Stimulated activated CD8-positive, alpha-beta memory T cell treated with anti-CD3 and anti-CD28 coated beads, Interleukin-7, amount 100 ng/mL, for 1 hour (primary cell): ENCODE results near the gene ZBTB20.

Experiments
- DNase-seq, 2 donors: peaks; one replicate each; pipeline ENCODE4 v3.0.0-alpha.2; 2020; ENCODE audit warnings: low read depth in 2 of 2

The ZBTB20 gene

DNA sequence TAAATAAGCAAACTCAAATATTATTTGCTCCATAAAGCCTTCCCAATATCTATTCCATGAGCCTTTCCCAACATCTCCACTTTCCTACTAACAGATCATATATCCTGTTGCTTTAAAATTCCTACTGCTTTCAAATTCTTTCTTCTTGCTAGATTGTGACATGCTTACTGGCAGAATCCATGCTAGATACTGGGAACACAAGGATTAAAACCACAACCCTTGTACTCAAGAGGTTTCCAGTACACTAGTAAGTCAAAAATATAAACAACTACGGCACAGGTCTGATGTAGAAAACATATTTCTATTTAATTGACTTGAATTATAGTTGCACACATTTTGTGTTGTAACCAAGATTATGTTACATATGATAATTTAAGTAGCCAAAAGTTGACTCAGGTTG lies 275.0 kb downstream of the ZBTB20 start:
- no peak for DNase-seq

DNA sequence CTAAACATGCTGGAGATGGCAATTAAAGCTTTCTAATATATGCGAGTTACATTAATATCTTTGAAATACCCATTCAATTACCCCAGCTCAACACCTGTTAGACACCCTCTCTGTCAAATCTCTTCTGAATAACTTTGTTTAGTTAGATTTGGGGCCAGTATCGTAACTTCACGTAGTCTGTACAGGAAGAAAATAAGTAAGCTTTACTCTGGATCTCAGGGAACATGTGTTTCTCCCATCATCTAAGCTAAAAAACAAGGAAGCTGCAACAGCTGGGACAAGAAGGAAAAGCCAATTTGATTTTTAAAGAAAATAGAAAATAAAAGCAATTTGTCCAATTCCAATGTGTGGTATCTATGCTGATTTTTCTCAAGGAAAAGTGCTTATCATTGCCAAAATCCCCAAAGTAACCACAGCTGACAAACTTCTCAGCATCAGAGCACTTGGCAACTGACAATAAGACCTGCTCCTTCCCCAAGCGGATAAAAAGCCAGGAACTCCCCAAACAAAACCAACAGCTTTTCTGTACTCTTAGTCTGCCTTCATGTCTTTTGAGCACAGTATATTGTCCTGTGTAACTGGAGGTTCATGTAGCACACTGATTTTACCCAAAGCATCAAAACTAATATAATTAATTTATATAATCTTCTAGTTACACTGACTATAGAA lies 279.1 kb downstream of the ZBTB20 start:
- no peak for DNase-seq

DNA sequence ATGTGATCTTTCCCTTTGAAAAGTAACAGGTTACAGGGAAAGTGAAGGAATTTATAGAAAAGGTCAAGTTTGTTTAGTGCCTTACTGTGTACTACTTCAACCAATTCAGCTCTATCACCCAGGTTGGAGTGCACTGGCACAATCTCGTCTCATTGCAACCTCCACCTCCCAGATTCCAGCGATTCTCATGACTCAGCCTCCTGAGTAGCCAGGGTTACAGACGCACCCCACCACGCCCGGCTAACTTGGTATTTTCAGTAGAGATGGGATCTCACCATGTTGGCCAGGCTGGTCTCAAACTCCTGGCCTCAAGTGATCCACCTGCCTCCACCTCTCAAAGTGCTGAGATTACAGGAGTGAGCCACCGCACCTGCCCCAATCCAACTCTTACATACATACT lies 279.7 kb downstream of the ZBTB20 start:
- DNase-seq: no peak

DNA sequence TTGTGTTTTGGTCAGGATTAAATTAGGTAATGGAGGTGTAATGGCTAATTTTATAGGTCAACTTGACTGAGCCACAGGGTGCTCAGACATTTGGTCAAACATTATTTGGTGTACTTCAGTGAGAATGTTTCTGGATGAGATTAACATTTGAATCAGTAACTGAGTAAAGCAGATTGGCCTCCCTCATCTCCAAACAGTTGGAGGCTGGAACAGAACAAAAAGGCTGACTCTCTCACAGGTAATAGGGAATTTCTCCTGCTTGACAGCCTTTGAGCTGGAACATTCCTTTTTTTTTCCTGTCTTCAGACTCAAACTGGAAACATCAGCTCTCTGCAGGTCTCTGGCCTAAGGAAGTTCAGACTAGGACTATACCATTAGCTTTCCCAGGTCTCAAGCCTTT lies 280.7 kb downstream of the ZBTB20 start:
- DNase-seq: no peak

DNA sequence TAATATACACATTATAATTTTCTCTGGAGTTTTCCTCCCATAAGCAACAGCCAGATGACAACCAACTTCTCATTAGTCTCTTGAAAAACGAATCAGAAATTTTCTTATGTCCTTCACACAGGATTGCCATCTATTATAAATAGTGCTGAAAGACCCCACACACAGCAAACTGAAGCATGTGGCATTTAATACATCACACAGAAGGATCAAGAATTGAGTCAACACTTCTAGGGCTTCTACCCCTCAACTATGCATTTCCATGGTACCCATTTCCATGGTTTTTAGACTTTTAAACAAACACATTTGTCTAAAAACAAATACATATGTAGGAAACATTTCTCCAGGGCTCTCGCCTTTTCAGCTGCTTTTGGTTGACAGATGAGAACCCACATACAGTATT lies 282.1 kb downstream of the ZBTB20 start:
- DNase-seq: no peak

DNA sequence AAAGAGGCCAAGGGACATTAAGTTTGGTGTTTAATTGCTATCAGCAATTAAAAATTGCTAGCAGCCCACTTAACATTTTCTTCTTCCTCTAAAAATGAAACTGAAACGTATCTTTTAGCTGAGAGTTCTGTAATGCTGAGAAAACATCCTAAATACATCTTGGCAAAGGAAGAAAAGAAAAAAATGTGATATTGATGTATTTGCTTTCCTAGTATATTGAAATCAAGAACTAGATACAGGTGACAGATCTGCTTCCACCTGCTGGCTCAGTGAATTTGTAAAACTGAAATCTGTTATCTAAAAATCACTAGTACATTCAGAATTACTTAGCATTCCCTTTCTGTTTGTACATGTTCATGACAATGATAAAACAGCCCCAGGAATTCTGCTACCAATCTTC lies 283.2 kb downstream of the ZBTB20 start:
- DNase-seq: no peak

DNA sequence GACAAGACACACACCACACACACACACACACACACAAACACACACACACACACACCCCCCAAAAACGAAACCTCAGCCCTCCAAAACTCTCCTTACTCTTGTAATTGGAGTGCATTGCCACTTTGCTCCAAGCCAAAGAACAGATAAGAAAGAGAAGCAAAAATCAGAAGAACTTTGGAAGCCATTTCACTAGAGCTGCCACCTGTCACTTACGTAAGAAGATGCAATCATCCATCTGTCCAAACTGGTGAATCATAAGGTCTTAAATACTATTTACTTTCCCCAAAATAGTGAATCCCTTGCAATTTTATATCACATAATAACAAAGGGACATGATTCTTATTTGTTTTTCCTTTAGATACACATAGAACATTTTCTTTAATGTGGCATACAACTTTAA lies 285.4 kb downstream of the ZBTB20 start:
- DNase-seq: no peak

DNA sequence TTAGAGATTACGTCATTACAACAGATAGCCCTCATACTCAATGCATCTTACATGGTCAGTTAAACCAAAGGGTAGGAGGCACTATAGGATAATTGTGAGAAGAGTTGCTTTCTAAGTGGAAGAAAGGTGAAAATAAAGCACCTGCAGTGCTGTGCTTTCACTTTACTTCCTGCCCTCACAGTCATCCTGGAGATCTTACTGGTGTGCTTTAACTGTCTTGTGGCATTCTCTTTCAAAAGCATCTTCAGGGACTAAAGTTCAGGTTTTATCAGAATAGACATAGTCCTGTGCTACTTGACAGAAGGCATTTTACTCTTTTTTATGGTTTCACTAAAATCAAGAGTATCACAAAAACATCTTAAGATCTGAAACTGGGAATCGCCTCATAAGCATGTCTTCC lies 286.6 kb downstream of the ZBTB20 start:
- no peak for DNase-seq

DNA sequence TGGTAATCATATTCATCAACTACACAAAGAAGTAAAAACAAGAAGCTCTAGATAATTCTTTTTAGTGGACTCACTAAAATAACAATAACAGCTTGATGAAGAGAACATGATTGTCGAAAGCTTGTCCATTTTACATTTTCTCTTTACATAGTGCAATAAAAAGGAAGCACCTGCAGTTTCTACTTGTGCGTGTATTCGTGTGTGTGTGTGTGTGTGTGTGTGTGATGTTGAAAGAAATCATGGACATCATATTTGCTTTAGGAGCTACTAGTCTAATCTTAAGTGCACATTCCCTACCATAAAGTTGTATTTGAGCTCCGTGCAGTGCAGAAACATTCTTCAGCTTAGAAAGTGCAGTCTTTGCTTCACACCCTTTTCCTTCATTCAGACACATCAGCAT lies 288.8 kb downstream of the ZBTB20 start:
- DNase-seq: no peak

DNA sequence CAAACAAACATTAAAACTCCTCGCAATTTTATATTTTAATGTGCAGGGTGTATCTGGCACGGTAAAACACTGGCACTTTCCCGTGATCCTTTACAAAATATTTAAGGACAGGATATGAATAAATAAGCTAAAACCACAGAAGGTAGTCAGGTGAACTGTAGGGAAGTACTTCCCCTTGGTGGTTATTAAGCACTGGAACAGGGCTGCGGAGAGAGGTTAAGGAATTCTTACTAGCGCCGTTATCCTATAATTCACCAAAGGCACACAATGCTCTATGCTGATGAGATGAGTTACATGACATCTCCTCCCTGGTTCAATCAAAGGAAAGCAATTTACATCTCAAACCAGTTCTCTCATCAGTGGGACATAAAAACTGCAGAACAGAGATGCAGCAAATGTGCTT lies 289.8 kb downstream of the ZBTB20 start:
- no peak for DNase-seq

DNA sequence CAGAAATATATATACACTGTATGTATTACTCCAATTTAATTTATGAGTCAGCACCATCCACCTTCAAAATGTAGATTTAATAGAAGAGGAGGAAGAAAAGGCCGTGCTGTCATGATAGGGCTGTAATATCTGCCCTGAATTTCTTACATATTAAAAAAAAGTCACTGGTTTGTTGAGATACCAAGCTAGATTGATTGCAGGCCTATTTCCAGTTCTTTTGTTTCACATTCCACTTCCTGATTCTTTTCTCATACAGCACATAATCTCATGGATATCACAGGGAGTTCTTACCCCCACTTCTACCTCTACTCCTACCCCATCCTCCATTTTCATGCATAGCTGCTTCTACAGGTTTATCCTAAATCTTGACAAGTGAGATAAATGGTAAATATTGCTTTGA lies 290.3 kb downstream of the ZBTB20 start:
- no peak for DNase-seq

DNA sequence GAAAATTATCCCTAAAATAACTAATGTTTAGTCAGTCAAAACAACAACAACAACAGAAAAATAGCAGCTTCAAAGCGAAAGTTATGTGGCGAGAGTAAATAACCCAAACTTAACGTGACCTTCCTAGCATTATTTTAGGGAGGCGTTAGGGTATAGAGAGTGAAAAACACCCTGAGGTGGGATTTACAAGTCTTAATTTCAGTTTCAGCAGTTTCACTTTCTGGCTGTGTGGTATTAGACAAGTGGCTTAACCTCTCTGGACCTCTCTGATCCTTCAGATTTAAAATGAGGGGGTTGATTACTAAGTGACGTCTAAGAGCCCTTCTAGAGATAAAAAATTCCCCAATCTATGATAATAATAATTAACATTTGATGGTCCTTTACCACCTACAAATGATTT lies 291.2 kb downstream of the ZBTB20 start:
- DNase-seq: no peak

DNA sequence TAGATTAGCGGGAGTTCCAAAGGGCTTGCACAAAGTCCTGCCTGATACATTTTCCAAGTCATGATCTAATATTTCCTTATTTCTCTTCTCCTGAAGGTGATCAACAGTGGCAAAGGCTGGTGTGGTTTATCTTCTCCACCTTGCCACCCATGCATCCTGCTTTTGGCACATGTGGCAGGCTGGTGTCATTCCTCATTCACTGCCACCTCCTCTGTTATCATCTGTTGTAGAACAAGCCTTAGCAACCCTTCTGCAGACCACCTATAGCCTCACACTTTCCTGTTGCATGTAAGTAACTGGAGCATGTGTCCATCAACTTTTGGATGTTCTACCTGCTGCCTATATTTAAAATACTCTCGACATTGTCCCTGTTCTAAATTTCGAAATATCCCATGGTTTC lies 294.1 kb downstream of the ZBTB20 start:
- no peak for DNase-seq

DNA sequence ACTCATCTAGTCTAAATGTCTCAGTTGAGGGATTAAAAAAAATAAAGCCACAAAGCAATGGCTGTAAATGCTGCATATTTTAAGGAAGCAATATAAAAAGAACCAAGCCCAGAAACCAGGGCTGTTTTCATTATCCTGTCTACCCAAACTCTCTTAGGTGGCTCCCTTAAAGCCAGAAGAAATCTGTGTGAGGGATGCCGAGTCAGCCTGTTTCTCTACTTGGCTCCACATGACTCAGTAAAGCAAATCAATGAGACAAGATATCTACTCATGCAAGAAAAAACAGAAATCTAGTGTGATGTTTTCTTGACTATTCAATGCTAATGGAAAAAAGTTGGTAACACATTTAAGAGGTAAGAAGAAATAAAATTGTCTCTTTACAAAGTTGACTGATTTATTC lies 296.2 kb downstream of the ZBTB20 start:
- DNase-seq: no peak

DNA sequence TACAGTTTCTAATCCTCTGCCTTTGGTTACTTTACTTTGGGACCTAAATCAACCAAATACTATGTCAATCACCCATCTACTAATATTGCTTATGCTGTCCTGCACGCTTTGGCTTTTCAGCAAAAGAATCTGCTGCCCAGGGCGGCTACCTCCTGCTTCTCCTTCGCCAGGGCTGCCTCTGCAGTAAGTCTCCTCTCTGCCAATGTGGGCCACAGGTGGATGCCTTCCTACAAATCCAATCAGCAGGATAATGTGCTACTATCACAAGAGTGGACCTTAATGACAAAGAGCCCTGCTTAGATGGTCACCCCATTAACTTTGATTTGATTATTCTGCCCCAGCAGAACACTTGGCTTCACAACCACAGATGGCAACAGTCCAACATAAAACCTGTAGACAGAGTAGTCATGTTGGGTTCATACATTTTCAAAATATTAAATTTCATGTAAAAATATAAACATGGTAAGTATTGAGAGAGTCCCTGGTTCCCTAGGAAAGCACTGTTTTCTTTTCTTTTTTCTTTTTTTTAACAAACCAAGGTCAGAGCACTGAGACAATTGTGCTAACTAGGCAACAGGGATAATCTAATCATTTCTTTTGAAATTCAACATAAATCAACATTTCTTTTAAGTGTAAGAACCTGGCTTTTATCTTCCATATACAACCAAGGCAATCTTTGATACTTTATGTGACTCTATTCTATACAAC lies 298.3 kb downstream of the ZBTB20 start:
- DNase-seq: no peak

DNA sequence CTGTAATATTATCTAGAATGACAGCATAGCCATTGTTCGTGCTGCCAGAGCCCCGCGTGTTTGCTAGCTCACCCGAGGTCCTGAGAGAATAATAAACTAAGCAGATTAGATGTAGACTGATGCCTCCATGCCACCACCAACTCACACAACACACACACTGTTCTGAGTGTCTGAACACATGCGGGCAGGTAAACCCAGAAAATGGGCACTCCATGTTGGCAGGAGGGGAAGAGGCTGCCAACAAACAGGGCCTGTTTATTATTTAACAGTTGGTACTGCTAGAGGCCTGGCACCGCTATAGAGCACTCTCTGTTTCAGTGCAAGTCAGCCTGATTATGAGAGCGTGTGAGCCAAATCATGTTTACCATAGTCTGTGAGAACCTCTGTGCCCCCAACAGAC lies 299.0 kb downstream of the ZBTB20 start:
- no peak for DNase-seq

DNA sequence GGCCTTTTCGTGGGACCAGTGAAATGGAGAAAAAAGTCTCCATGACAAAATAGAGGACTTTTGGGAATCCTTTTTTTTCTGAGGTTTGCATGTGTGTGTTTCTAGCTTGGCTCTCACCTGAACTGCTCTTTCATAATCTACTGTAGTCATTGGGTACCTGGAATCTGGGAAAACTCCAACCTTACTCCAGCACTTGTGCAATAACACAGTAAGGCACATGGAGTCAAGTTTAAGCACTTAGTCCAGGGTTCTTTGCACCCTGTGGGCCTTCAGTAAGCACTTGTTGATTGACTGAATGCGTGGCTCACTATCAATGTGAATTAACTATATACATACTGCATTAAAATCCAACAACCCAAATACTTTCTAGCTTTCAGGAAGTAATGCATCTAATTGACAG lies 299.5 kb downstream of the ZBTB20 start:
- DNase-seq: no peak

DNA sequence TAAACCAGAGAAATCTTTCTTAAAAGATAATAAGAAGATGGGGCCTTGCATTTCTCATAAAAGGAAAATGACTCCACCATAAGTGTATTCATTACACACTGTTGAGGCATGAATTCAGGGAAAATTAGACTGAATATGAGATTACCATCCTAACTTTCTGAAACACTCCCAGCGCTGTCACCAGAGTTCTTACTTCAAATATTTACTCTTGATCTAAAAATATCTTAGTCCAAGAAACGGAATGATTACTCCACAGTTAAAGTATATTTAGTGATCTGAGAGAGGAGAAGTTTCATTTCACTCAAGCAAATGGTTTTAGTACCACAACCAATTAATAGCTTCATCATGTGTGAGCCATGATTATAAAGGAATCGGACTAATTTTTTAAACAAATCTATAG lies 300.3 kb downstream of the ZBTB20 start:
- no peak for DNase-seq

DNA sequence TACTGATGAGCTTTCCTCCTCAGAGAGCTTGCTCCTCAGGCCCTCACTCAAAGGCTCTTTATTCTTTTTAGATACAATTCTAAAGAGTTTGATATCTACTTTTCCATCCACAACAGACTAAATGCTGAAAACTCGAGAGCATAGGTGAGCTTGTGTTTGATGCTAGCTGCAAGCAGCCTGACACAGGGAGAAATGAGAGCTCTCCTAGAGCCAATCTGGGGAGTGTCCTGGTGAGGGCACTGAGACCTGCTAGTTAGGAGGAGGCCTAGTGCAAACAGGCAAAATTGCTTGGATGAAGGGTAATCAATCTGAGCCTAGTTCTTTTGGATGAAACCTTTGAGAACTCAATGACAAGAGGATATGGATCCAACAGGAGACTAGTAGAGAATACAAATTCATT lies 300.8 kb downstream of the ZBTB20 start:
- DNase-seq: no peak

DNA sequence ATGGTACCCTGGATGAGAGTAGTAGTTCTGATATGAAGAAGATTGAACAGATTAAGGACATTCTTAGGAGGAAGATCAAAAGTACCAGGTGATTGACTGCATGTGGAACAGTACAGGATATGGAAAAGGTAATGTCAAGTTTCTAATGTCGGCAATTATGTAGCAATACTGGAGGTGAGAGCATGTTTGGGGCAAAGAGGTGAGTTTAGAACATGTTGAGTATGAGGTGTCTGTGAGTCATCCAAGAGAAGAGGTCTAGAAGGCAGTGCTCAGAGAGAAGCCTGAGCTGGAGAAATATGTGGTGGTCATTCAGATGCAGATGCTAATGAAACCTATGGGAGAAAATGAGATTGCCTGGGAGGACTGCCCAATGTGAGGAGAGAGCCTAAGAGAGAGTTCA lies 305.6 kb downstream of the ZBTB20 start:
- no peak for DNase-seq

DNA sequence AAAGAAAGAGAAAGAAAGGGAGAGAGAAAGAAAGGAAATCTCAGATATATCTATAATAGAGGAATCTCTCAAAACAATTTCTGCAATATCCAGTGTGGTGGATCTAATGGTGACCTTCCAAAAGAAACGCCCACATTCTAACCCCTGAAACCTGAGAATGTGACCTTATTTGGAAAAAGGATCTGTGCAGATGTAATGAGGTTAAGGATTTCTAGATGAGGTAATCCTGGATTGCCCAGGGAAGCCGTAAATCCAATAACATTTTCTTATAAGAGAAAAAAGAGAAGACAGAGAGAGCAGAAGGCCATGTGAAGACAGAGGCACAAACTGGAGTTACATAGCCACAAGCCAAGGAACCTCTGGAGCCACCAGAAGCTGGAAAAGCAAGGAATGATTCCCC lies 307.6 kb downstream of the ZBTB20 start:
- DNase-seq: no peak

DNA sequence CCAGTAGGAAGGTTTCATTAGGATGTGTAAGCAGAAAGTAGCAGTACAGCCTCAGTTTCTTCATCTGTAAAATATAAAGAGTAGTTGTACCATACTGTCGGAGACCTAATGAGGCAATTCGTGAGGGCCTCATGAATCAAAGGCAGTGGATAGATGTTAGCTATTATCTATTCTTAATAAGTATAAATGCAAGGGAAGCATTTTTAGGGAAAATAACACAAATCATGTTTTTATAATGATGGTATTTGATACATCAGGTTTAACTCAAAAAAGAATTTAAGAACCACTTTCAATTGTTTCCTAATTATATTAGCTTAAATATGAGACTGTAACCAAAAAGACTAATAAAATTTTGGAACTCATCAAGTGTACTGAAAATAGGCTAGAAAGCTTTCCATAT lies 309.1 kb downstream of the ZBTB20 start:
- DNase-seq: no peak

DNA sequence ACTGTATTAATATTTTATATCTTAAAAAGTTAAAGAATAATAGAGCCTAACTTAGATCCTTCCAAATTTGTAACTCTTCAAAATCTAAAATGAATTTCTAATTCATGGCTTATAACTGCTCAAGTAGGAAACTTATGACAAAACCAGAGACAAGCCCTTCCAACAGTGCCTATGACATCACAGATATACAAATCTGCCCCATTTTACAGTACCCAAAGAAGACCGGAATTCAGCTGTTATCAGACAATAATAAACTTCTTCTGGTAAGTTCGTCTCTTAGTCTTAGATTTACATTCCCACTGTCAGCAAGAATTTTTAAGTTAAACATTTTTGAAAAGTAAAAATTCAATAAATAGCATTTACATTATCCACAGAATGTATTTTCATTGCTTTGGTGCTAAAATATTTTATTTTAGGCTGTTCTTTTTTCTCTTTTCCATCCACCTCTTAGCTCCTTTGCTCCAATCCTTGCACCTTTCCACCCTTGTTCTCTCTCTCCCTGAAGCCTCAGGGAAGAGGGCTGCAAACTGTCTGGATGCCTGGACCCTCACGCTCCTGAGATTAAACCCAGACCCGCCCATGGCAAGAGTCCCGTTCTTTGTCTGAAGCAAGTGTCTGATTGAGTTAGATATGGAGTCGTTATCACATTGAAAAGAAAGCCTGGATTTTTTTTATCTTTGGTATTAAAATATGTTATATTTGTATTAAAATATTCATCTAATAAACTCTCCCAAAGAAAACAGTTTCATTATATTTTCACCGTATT lies 312.7 kb downstream of the ZBTB20 start:
- no peak for DNase-seq
